K562 (cell line): ENCODE data around the gene ANAPC2. TPM values are rescaled to one million over a fixed set of nuclear protein-coding genes. Genes with fewer than 3 reads are reported as not detected.

Source experiments
- ELF2 ChIP-seq: fragments of 250-450 bp; sonication (Bioruptor Pico); IDR thresholded peaks from 2 replicates; pipeline ENCODE4 v1.5.0; 2021; ENCODE audit warnings: mild to moderate bottlenecking
- ERF ChIP-seq: fragments of 450-650 bp; formaldehyde crosslinking; IDR thresholded peaks from 2 replicates; pipeline ENCODE4 v1.4.0; 2020; ENCODE audit warnings: mild to moderate bottlenecking, mixed read lengths
- GATAD2B ChIP-seq: fragments of 450-650 bp; IDR thresholded peaks from 2 replicates; pipeline ENCODE4 v1.6.1; 2017; ENCODE audit warnings: mild to moderate bottlenecking, borderline replicate concordance
- KAT7 ChIP-seq: sonication (generic); formaldehyde crosslinking; IDR thresholded peaks from 2 replicates; pipeline ENCODE4 v1.8.0; 2022; ENCODE audit warnings: missing genetic modification reagents, mild to moderate bottlenecking, borderline replicate concordance
- RBM34 ChIP-seq: fragments of 200-400 bp; formaldehyde crosslinking; IDR thresholded peaks from 2 replicates; pipeline ENCODE4 v1.6.1; 2018; ENCODE audit warnings: low read length, borderline replicate concordance; ENCODE audit not compliant: insufficient read depth
- polyA plus RNA-seq, 8 experiments: library from polyadenylated mRNA; depleted of rRNA in 4 of 8; stranded (reverse) in 5 of 8; unstranded in 3 of 8; fragments of >200 nt; fragmentation: Nextera tagmentation in 2 of 8; fragmentation: Illumina TruSeq in 1 of 8; extraction: Ambion mirVana in 2 of 8; extraction: Trizol in 1 of 8; gene quantifications; 2 replicates each; pipeline versions ENCODE4 v1.2.1 to v1.2.3, GENCODE V29; 2011 to 2014; ENCODE audit warnings: inconsistent platforms in 1 of 8, missing spikeins in 1 of 8
- total RNA-seq, 7 experiments: library from RNA; depleted of rRNA in 6 of 7; stranded (reverse); fragments of >200 nt in 6 of 7; fragmentation: Illumina TruSeq in 2 of 7; extraction: Trizol in 2 of 7; gene quantifications; 2 replicates each; pipeline versions ENCODE4 v1.2.1 to v1.2.3, GENCODE V29; 2011 to 2021; ENCODE audit warnings: low replicate concordance in 1 of 7
- TF ChIP-seq, protein P1 (sequence below), 3 experiments: fragments of 200-800 bp in 1 of 3; fragments of 250-450 bp in 1 of 3; fragments of 450-650 bp in 1 of 3; sonication (Bioruptor Pico) in 1 of 3; sonication (Bioruptor generic) in 1 of 3; formaldehyde crosslinking in 1 of 3; IDR thresholded peaks; 2 replicates each; pipeline versions ENCODE4 v1.6.1 to v1.8.0; 2016 to 2022; ENCODE audit warnings: mild to moderate bottlenecking in 2 of 3, missing genetic modification characterization in 2 of 3, missing compliant biosample characterization in 1 of 3, moderate library complexity in 1 of 3
- TF ChIP-seq, protein P2 (sequence below): fragments of 200-600 bp; sonication (generic); IDR thresholded peaks from one replicate; pipeline ENCODE4 v1.6.1; 2012; ENCODE audit warnings: mild to moderate bottlenecking, low read depth, low read length, inconsistent platforms

The ANAPC2 gene
- total and polyA plus RNA-seq, 9 of the 15 experiments (the other 6 are each of a cell fraction or from before 2014, with no cell fraction given): 0.11 to 56.5 (median 17.1) TPM; not detected in 1

GRCh38 chr9:137201205-137201868, 13.0 kb upstream of the ANAPC2 start (continued):
- TF ChIP-seq, protein P1, sequence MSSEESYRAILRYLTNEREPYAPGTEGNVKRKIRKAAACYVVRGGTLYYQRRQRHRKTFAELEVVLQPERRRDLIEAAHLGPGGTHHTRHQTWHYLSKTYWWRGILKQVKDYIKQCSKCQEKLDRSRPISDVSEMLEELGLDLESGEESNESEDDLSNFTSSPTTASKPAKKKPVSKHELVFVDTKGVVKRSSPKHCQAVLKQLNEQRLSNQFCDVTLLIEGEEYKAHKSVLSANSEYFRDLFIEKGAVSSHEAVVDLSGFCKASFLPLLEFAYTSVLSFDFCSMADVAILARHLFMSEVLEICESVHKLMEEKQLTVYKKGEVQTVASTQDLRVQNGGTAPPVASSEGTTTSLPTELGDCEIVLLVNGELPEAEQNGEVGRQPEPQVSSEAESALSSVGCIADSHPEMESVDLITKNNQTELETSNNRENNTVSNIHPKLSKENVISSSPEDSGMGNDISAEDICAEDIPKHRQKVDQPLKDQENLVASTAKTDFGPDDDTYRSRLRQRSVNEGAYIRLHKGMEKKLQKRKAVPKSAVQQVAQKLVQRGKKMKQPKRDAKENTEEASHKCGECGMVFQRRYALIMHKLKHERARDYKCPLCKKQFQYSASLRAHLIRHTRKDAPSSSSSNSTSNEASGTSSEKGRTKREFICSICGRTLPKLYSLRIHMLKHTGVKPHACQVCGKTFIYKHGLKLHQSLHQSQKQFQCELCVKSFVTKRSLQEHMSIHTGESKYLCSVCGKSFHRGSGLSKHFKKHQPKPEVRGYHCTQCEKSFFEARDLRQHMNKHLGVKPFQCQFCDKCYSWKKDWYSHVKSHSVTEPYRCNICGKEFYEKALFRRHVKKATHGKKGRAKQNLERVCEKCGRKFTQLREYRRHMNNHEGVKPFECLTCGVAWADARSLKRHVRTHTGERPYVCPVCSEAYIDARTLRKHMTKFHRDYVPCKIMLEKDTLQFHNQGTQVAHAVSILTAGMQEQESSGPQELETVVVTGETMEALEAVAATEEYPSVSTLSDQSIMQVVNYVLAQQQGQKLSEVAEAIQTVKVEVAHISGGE (CRISPR knock-in tag; IDR thresholded peaks at IDR 0.05): peak in 1 of 3 experiments; percentile 52; a peak in 1 of 6 replicates
- TF ChIP-seq ELF2 (CRISPR knock-in tag) (no peak), RBM34 (no peak), KAT7 (no peak), GATAD2B (no peak), ERF (CRISPR knock-in tag) (0 out of 2 replicates have a peak, but pooled peaks have one; percentile 23)
- TF ChIP-seq, protein P2, sequence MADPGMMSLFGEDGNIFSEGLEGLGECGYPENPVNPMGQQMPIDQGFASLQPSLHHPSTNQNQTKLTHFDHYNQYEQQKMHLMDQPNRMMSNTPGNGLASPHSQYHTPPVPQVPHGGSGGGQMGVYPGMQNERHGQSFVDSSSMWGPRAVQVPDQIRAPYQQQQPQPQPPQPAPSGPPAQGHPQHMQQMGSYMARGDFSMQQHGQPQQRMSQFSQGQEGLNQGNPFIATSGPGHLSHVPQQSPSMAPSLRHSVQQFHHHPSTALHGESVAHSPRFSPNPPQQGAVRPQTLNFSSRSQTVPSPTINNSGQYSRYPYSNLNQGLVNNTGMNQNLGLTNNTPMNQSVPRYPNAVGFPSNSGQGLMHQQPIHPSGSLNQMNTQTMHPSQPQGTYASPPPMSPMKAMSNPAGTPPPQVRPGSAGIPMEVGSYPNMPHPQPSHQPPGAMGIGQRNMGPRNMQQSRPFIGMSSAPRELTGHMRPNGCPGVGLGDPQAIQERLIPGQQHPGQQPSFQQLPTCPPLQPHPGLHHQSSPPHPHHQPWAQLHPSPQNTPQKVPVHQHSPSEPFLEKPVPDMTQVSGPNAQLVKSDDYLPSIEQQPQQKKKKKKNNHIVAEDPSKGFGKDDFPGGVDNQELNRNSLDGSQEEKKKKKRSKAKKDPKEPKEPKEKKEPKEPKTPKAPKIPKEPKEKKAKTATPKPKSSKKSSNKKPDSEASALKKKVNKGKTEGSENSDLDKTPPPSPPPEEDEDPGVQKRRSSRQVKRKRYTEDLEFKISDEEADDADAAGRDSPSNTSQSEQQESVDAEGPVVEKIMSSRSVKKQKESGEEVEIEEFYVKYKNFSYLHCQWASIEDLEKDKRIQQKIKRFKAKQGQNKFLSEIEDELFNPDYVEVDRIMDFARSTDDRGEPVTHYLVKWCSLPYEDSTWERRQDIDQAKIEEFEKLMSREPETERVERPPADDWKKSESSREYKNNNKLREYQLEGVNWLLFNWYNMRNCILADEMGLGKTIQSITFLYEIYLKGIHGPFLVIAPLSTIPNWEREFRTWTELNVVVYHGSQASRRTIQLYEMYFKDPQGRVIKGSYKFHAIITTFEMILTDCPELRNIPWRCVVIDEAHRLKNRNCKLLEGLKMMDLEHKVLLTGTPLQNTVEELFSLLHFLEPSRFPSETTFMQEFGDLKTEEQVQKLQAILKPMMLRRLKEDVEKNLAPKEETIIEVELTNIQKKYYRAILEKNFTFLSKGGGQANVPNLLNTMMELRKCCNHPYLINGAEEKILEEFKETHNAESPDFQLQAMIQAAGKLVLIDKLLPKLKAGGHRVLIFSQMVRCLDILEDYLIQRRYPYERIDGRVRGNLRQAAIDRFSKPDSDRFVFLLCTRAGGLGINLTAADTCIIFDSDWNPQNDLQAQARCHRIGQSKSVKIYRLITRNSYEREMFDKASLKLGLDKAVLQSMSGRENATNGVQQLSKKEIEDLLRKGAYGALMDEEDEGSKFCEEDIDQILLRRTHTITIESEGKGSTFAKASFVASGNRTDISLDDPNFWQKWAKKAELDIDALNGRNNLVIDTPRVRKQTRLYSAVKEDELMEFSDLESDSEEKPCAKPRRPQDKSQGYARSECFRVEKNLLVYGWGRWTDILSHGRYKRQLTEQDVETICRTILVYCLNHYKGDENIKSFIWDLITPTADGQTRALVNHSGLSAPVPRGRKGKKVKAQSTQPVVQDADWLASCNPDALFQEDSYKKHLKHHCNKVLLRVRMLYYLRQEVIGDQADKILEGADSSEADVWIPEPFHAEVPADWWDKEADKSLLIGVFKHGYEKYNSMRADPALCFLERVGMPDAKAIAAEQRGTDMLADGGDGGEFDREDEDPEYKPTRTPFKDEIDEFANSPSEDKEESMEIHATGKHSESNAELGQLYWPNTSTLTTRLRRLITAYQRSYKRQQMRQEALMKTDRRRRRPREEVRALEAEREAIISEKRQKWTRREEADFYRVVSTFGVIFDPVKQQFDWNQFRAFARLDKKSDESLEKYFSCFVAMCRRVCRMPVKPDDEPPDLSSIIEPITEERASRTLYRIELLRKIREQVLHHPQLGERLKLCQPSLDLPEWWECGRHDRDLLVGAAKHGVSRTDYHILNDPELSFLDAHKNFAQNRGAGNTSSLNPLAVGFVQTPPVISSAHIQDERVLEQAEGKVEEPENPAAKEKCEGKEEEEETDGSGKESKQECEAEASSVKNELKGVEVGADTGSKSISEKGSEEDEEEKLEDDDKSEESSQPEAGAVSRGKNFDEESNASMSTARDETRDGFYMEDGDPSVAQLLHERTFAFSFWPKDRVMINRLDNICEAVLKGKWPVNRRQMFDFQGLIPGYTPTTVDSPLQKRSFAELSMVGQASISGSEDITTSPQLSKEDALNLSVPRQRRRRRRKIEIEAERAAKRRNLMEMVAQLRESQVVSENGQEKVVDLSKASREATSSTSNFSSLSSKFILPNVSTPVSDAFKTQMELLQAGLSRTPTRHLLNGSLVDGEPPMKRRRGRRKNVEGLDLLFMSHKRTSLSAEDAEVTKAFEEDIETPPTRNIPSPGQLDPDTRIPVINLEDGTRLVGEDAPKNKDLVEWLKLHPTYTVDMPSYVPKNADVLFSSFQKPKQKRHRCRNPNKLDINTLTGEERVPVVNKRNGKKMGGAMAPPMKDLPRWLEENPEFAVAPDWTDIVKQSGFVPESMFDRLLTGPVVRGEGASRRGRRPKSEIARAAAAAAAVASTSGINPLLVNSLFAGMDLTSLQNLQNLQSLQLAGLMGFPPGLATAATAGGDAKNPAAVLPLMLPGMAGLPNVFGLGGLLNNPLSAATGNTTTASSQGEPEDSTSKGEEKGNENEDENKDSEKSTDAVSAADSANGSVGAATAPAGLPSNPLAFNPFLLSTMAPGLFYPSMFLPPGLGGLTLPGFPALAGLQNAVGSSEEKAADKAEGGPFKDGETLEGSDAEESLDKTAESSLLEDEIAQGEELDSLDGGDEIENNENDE: no peak
